Stimulated activated CD4-positive, alpha-beta T cell treated with anti-CD3 and anti-CD28 coated beads, Interleukin-4, amount 100 ng/mL, for 48 hours (primary cell): ENCODE results near the gene MIEN1.
"Not testable (repeated sequence)": the region's sequence is repeated elsewhere in the genome, so short reads cannot be mapped to it uniquely, and the experiment has no call there.

Experiments used
- DNase-seq, 2 donors: peaks; one replicate each; pipeline ENCODE4 v3.0.0-alpha.2; 2020; ENCODE audit warnings: low read depth in 2 of 2

MIEN1 gene

GRCh38 chr17:39755554-39756379 is 25.4 kb upstream of the MIEN1 start:
- DNase-seq: no peak

- DNase-seq: no peak
Observed at GRCh38 chr17:39754958-39755553, 24.7 kb upstream of the MIEN1 start.

GRCh38 chr17:39754161-39754957 is 24.0 kb upstream of the MIEN1 start:
- peak; percentile 91 to 94 for DNase-seq

- peak in 1 of 2 donors; percentile 37 for DNase-seq
Observed at GRCh38 chr17:39753514-39754160, 23.3 kb upstream of the MIEN1 start.

GRCh38 chr17:39752241-39752881 is 22.0 kb upstream of the MIEN1 start:
- no peak for DNase-seq

- no peak for DNase-seq
Observed at GRCh38 chr17:39751637-39752036, 21.3 kb upstream of the MIEN1 start.

GRCh38 chr17:39751016-39751543 is 20.7 kb upstream of the MIEN1 start:
- DNase-seq: no peak

- DNase-seq: no peak
Observed at GRCh38 chr17:39750131-39751015, 20.0 kb upstream of the MIEN1 start.

- DNase-seq: not testable (repeated sequence)
Observed at GRCh38 chr17:39748444-39749034, 18.2 kb upstream of the MIEN1 start.

GRCh38 chr17:39747745-39748144 is 17.4 kb upstream of the MIEN1 start:
- DNase-seq: no peak

- no peak for DNase-seq
Observed at GRCh38 chr17:39746145-39746461, 15.8 kb upstream of the MIEN1 start.

GRCh38 chr17:39745335-39746144 is 15.2 kb upstream of the MIEN1 start:
- no peak for DNase-seq

GRCh38 chr17:39744836-39745215 is 14.5 kb upstream of the MIEN1 start:
- no peak for DNase-seq

- no peak for DNase-seq
Observed at GRCh38 chr17:39744075-39744835, 13.9 kb upstream of the MIEN1 start.

GRCh38 chr17:39742856-39743436 is 12.6 kb upstream of the MIEN1 start:
- DNase-seq: no peak

GRCh38 chr17:39742126-39742855 is 12.0 kb upstream of the MIEN1 start:
- DNase-seq: no peak

GRCh38 chr17:39740357-39741111 is 10.2 kb upstream of the MIEN1 start:
- no peak for DNase-seq
